Sigmoid colon (tissue), 7 donors: Measurements from ENCODE around the gene MED8. TPM values are rescaled to one million over a fixed set of nuclear protein-coding genes. Genes with fewer than 3 reads are reported as not detected.

Experiments used
- DNase-seq: peaks from one replicate; pipeline ENCODE4 v3.0.0-alpha.2; 2019
- H3K27ac ChIP-seq, 4 donors: fragments of 200-600 bp; sonication (generic); one replicate each; pipeline ENCODE4 v1.5.1; 2016 to 2019; ENCODE audit warnings: mild to moderate bottlenecking in 1 of 4
- H3K27me3 ChIP-seq, 3 donors: fragments of 200-600 bp; sonication (generic); one replicate each; pipeline ENCODE4 v1.5.1; 2019; ENCODE audit warnings: mild to moderate bottlenecking in 1 of 3
- H3K36me3 ChIP-seq, 4 donors: fragments of 200-600 bp; sonication (generic); one replicate each; pipeline ENCODE4 v1.5.1; 2016 to 2019
- H3K4me1 ChIP-seq, 4 donors: fragments of 200-600 bp; sonication (generic); one replicate each; pipeline ENCODE4 v1.5.1; 2017 to 2019
- H3K4me3 ChIP-seq, 4 donors: fragments of 200-600 bp; sonication (generic); one replicate each; pipeline ENCODE4 v1.5.1; 2017 to 2019; ENCODE audit warnings: mild to moderate bottlenecking in 2 of 4, moderate library complexity in 1 of 4
- H3K9me3 ChIP-seq, 4 donors: fragments of 200-600 bp in 3 of 4; sonication (generic) in 3 of 4; one replicate each; pipeline versions ENCODE4 v1.5.1 to v1.6.1; 2013 to 2019
- EP300 ChIP-seq, 4 donors: sonication (generic); formaldehyde crosslinking; IDR thresholded peaks; one replicate each; pipeline ENCODE4 v1.6.1; 2017; ENCODE audit warnings: antibody characterized with exemption in 4 of 4
- POLR2A ChIP-seq, 2 donors: fragments of 450-650 bp; IDR thresholded peaks; one replicate each; pipeline ENCODE4 v1.6.1; 2016; ENCODE audit warnings: antibody characterized with exemption in 2 of 2, mild to moderate bottlenecking in 2 of 2, moderate library complexity in 2 of 2
- POLR2AphosphoS5 ChIP-seq, 4 donors: sonication (generic); formaldehyde crosslinking; IDR thresholded peaks; one replicate each; pipeline ENCODE4 v1.6.1; 2017; ENCODE audit warnings: antibody characterized with exemption in 4 of 4
- WGBS, 2 donors: extraction: QIAGEN DNeasy Blood & Tissue Kit; methylation state at CpG; one replicate each; pipeline ENCODE4 v1.1.7; 2013; 5-methylcytosine and 5-hydroxymethylcytosine counted together
- intact Hi-C: fragments of 100-400 bp; cut with DNase I; formaldehyde crosslinking; loops from one replicate; pipeline ENCODE4 v1.15.1; 2023
- polyA plus RNA-seq, 3 donors: library from polyadenylated mRNA; stranded (reverse); fragments of 200-250 nt; gene quantifications; one replicate each; pipeline ENCODE4 v1.2.3, GENCODE V29; 2013
- total RNA-seq, 4 donors: library from RNA; depleted of rRNA; stranded (reverse); fragments of >200 nt; gene quantifications; one replicate each; pipeline ENCODE4 v1.1.0, GENCODE V29; 2016
- TF ChIP-seq, protein P1 (sequence below), 4 experiments: fragments of 450-650 bp in 3 of 4; fragments of 200-600 bp in 1 of 4; IDR thresholded peaks; one replicate each; pipeline ENCODE4 v1.5.1; 2016 to 2019; ENCODE audit warnings: antibody characterized with exemption in 4 of 4, mild to moderate bottlenecking in 3 of 4, moderate library complexity in 2 of 4
- donor health status: healthy with polysubstance abuse.
- donor health status: Bipolar disorder and iron deficiency.
- donor health status: healthy.

MED8 gene
- total and polyA plus RNA-seq, 7 donors, result 25.3 to 43.9 (median 33.4) TPM

DNA sequence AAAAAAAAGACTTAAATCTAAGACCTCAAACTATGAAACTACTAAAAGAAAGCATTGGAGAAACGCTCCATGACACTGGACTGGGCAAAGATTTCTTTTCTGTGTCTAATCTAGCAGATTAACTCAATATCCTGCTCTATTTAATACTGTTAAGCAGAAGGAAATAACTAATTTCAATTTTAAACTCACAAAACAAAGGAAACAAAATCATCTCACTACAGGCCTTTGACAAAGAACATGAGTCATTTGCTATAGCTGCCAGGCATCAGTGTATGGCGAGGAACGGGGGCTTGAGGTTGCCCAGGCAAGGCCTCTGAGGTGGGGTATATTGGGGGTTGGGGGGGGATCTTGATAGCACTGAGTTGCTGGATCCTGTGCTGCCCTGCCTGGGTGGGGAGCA, 21.0 kb upstream of the MED8 start:
- Histone ChIP-seq H3K9me3 (no peaks in the 10 kb centered on the region), H3K27ac (no peak overlapping the region), H3K4me3 (no peak overlapping the region), H3K4me1 (no peaks in the 10 kb centered on the region), H3K27me3 (no peaks in the 10 kb centered on the region), H3K36me3 (peaks cover 4 to 59% (median 31%) of the 10 kb centered on the region in 4 donors)
- intact Hi-C loops, result no loop called here
- DNase-seq, result no peak
- TF ChIP-seq POLR2A (IDR thresholded peaks at IDR 0.05), result no peak
- TF ChIP-seq POLR2AphosphoS5 (IDR thresholded peaks at IDR 0.05), result no peak
- TF ChIP-seq EP300 (IDR thresholded peaks at IDR 0.05), result no peak
- TF ChIP-seq, protein P1, sequence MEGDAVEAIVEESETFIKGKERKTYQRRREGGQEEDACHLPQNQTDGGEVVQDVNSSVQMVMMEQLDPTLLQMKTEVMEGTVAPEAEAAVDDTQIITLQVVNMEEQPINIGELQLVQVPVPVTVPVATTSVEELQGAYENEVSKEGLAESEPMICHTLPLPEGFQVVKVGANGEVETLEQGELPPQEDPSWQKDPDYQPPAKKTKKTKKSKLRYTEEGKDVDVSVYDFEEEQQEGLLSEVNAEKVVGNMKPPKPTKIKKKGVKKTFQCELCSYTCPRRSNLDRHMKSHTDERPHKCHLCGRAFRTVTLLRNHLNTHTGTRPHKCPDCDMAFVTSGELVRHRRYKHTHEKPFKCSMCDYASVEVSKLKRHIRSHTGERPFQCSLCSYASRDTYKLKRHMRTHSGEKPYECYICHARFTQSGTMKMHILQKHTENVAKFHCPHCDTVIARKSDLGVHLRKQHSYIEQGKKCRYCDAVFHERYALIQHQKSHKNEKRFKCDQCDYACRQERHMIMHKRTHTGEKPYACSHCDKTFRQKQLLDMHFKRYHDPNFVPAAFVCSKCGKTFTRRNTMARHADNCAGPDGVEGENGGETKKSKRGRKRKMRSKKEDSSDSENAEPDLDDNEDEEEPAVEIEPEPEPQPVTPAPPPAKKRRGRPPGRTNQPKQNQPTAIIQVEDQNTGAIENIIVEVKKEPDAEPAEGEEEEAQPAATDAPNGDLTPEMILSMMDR (IDR thresholded peaks at IDR 0.05), result no peak
- 95 to 99% methylated on average over 3 of the region's 3 CpGs for WGBS, 2 donors

DNA sequence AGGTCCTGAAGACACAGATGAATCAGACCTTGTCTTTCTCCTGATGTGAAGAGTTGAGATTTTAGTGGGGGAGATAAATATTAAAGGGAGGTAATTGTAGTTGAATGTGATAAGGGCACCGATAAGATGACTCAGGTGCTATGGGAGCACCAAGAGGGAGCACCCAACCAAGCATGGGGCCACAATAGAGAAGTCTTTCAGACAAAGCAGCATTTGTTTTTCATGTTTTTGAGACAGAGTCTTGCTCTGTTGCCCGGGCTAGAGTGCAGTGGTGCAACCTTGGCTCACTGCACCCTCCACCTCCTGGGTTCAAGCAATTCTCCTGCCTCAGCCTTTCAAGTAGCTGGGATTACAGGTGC, 16.3 kb upstream of the MED8 start:
- Histone ChIP-seq H3K4me3 (no peak overlapping the region), H3K36me3 (peaks cover 11 to 68% (median 48%) of the 10 kb centered on the region in 4 donors), H3K27me3 (no peaks in the 10 kb centered on the region), H3K27ac (no peak overlapping the region), H3K4me1 (no peaks in the 10 kb centered on the region), H3K9me3 (no peaks in the 10 kb centered on the region)
- no peak for DNase-seq
- 26 to 73% methylated on average over 2 of the region's 2 CpGs for WGBS, 2 donors
- intact Hi-C loops, result no loop called here
- TF ChIP-seq POLR2AphosphoS5 (IDR thresholded peaks at IDR 0.05) (no peak), POLR2A (IDR thresholded peaks at IDR 0.05) (no peak), EP300 (IDR thresholded peaks at IDR 0.05) (no peak)
- TF ChIP-seq, protein P1 (IDR thresholded peaks at IDR 0.05), result no peak

GRCh38 chr1:43405219-43405875, 15.7 kb upstream of the MED8 start:
- peaks cover 11 to 66% (median 48%) of the 10 kb centered on the region in 4 donors for H3K36me3 ChIP-seq
- H3K27ac ChIP-seq, result no peak overlapping the region
- DNase-seq, result no peak
- 15 to 68% methylated on average over 6 of the region's 6 CpGs for WGBS, 2 donors
- TF ChIP-seq EP300 (IDR thresholded peaks at IDR 0.05), result no peak
- TF ChIP-seq POLR2AphosphoS5 (IDR thresholded peaks at IDR 0.05), result no peak
- TF ChIP-seq, protein P1 (IDR thresholded peaks at IDR 0.05), result no peak
- no peak for TF ChIP-seq POLR2A (IDR thresholded peaks at IDR 0.05)
- intact Hi-C loops, result no loop called here
- no peak overlapping the region for H3K4me3 ChIP-seq
- no peaks in the 10 kb centered on the region for H3K9me3 ChIP-seq
- no peaks in the 10 kb centered on the region for H3K27me3 ChIP-seq
- no peaks in the 10 kb centered on the region for H3K4me1 ChIP-seq

GRCh38 chr1:43404353-43404752, 14.8 kb upstream of the MED8 start:
- H3K9me3 ChIP-seq, result no peaks in the 10 kb centered on the region
- no peak overlapping the region for H3K27ac ChIP-seq
- TF ChIP-seq POLR2AphosphoS5 (IDR thresholded peaks at IDR 0.05), result no peak
- TF ChIP-seq, protein P1 (IDR thresholded peaks at IDR 0.05), result no peak
- no peak for TF ChIP-seq POLR2A (IDR thresholded peaks at IDR 0.05)
- no peak for TF ChIP-seq EP300 (IDR thresholded peaks at IDR 0.05)
- no peaks in the 10 kb centered on the region for H3K27me3 ChIP-seq
- DNase-seq, result no peak
- H3K4me1 ChIP-seq, result no peaks in the 10 kb centered on the region
- H3K36me3 ChIP-seq, result peaks cover 11 to 59% (median 43%) of the 10 kb centered on the region in 4 donors
- 95 to 98% methylated on average over 6 of the region's 6 CpGs for WGBS, 2 donors
- intact Hi-C loops, result no loop called here
- H3K4me3 ChIP-seq, result no peak overlapping the region
